Measurements from ENCODE around the gene HAVCR1.

The HAVCR1 gene

DNA sequence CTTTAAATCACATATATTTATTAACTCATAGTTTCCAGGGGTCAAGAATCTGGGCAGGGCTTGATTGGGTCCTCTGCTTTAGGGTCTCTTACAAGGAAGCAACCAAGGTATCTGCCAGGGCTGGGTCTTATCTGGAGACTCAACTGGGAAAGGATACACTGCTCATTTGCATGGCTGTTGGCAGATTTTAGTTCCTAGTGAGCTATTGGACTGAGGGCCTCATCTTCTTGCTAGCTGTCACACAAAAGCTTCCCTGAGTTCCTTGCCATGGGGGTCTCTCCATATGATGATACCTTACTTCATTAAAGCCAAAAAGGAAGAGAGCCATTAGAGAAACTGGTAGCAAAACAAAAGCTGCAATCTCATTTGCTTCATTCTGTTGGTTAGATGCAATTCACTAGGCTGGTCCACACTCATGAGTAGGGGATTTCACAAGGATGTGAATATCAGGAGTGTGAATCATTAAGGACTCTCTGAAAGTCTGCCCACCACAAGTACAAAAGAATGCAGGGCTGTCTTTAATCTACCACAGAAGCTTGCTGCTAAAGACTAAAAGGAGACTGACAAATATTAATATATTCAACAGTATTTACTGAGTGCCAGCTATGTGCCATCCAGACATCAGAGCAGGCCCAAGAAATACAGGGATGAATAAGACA is 53.9 kb downstream of the HAVCR1 start:
- DNase-seq (ENCODE audit: low read depth in 2 of 2): no peak

- DNase-seq (ENCODE audit: low read depth in 2 of 2): no peak
These were observed 67.2 kb downstream of the HAVCR1 start for GRCh38 chr5:156991714-156992113.

DNA sequence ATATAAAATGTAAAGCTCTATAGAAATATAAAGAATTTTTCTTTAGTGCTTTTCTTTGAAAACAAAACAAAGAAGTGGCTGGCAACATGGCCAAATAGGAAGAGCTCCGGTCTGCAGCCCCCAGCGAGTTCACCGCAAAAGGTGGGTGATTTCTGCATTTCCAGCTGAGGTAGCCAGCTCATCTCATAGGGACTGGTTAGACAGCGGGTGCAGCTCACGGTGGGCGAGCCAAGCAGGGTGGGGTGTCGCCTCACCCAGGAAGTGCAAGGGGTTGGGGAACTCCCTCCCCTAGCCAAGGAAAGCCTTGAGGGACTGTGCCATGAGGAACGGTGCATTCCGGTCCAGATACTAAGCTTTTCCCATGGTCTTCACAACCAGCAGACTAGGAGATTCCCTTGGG is 74.9 kb downstream of the HAVCR1 start:
- no peak for DNase-seq (ENCODE audit: low read depth in 2 of 2)

GRCh38 chr5:156981481-156981880 is 77.4 kb downstream of the HAVCR1 start:
- no peak for DNase-seq (ENCODE audit: low read depth in 2 of 2)

Data from stimulated activated CD8-positive, alpha-beta memory T cell treated with anti-CD3 and anti-CD28 coated beads, Interleukin-2, amount 100 ng/mL, for 48 hours (primary cell).